ENCODE data around the gene ECE1.

ECE1 gene

GRCh38 chr1:21307663-21308305 lies 17.5 kb upstream of the ECE1 start:
- in situ Hi-C loops (cut with MboI; ENCODE audit: low pct_unique_long_range_greater_than_20kb, low sequenced_read_pairs, unreplicated experiment): no loop called here
- TF ChIP-seq CTCF (IDR thresholded peaks at IDR 0.05; ENCODE audit: extremely low read depth, insufficient read depth, missing control alignments): no peak
- DNase-seq (ENCODE audit: low spot score): no peak

- no peak for TF ChIP-seq CTCF (IDR thresholded peaks at IDR 0.05; ENCODE audit: extremely low read depth, insufficient read depth, missing control alignments)
Measured at GRCh38 chr1:21307210-21307609, 16.9 kb upstream of the ECE1 start.

GRCh38 chr1:21305900-21306189 lies 15.6 kb upstream of the ECE1 start:
- TF ChIP-seq CTCF (IDR thresholded peaks at IDR 0.05; ENCODE audit: extremely low read depth, insufficient read depth, missing control alignments): no peak
- in situ Hi-C loops (cut with MboI; ENCODE audit: low pct_unique_long_range_greater_than_20kb, low sequenced_read_pairs, unreplicated experiment): no loop called here
- no peak for DNase-seq (ENCODE audit: low spot score)

More at GRCh38 chr1:21307210-21307609, 16.9 kb upstream of the ECE1 start:
- in situ Hi-C loops (cut with MboI; ENCODE audit: low pct_unique_long_range_greater_than_20kb, low sequenced_read_pairs, unreplicated experiment): no loop called here
- no peak for DNase-seq (ENCODE audit: low spot score)

GRCh38 chr1:21305155-21305899 lies 15.1 kb upstream of the ECE1 start:
- DNase-seq (ENCODE audit: low spot score): no peak
- in situ Hi-C loops (cut with MboI; ENCODE audit: low pct_unique_long_range_greater_than_20kb, low sequenced_read_pairs, unreplicated experiment): no loop called here
- no peak for TF ChIP-seq CTCF (IDR thresholded peaks at IDR 0.05; ENCODE audit: extremely low read depth, insufficient read depth, missing control alignments)

GRCh38 chr1:21304488-21304887 lies 14.2 kb upstream of the ECE1 start:
- in situ Hi-C loops (cut with MboI; ENCODE audit: low pct_unique_long_range_greater_than_20kb, low sequenced_read_pairs, unreplicated experiment): no loop called here
- no peak for DNase-seq (ENCODE audit: low spot score)
- no peak for TF ChIP-seq CTCF (IDR thresholded peaks at IDR 0.05; ENCODE audit: extremely low read depth, insufficient read depth, missing control alignments)

GRCh38 chr1:21302747-21303715 lies 12.8 kb upstream of the ECE1 start:
- TF ChIP-seq CTCF (IDR thresholded peaks at IDR 0.05; ENCODE audit: extremely low read depth, insufficient read depth, missing control alignments): no peak
- in situ Hi-C loops (cut with MboI; ENCODE audit: low pct_unique_long_range_greater_than_20kb, low sequenced_read_pairs, unreplicated experiment): no loop called here
- DNase-seq (ENCODE audit: low spot score): no peak

All from GM13977 (cell line).